AG04450 (cell line): ENCODE data around the gene DMBX1. TPM values are rescaled to one million over a fixed set of nuclear protein-coding genes. Genes with fewer than 3 reads are reported as not detected.

Experiments
- CTCF ChIA-PET: fragments of 300-600, 350-600 bp; formaldehyde crosslinking; extraction: SDS; loops from one replicate; lab custom pipeline; 2022; ENCODE audit warnings: antibody characterized with exemption, inconsistent platforms; lab: Charles Lee
- POLR2A ChIA-PET: fragments of 350-600 bp; formaldehyde crosslinking; extraction: SDS; loops from one replicate; lab custom pipeline; 2021; ENCODE audit warnings: antibody characterized with exemption, inconsistent platforms; lab: Yijun Ruan, JAX
- DNase-seq: peaks from one replicate; pipeline ENCODE4 v3.0.0-alpha.2; 2011; ENCODE audit warnings: low read depth, low spot score
- H3K27ac ChIP-seq: one replicate; pipeline ENCODE4 v1.5.1; 2012; ENCODE audit warnings: low read depth, low read length, control low read depth
- H3K27me3 ChIP-seq: one replicate; pipeline ENCODE4 v1.6.0; 2012; ENCODE audit warnings: low read length; ENCODE audit not compliant: control insufficient read depth, insufficient read depth
- H3K4me3 ChIP-seq: 2 replicates; pipeline ENCODE4 v1.5.1; 2011; ENCODE audit warnings: mild to moderate bottlenecking, low read depth, low read length, control low read depth
- H3K9me3 ChIP-seq: 2 replicates; pipeline ENCODE4 v1.5.1; 2012; ENCODE audit warnings: low read length; ENCODE audit not compliant: control insufficient read depth, insufficient read depth
- polyA plus RNA-seq: library from polyadenylated mRNA; depleted of rRNA; stranded (reverse); fragments of >200 nt; gene quantifications from 2 replicates; pipeline ENCODE4 v1.2.3, GENCODE V29; 2011
- TF ChIP-seq, protein P1 (sequence below): IDR thresholded peaks from 2 replicates; pipeline ENCODE4 v1.5.1; 2011; ENCODE audit warnings: low read depth, low read length, control low read depth, inconsistent platforms

DMBX1 gene
- polyA plus RNA-seq, 1 experiment = not detected

DNA sequence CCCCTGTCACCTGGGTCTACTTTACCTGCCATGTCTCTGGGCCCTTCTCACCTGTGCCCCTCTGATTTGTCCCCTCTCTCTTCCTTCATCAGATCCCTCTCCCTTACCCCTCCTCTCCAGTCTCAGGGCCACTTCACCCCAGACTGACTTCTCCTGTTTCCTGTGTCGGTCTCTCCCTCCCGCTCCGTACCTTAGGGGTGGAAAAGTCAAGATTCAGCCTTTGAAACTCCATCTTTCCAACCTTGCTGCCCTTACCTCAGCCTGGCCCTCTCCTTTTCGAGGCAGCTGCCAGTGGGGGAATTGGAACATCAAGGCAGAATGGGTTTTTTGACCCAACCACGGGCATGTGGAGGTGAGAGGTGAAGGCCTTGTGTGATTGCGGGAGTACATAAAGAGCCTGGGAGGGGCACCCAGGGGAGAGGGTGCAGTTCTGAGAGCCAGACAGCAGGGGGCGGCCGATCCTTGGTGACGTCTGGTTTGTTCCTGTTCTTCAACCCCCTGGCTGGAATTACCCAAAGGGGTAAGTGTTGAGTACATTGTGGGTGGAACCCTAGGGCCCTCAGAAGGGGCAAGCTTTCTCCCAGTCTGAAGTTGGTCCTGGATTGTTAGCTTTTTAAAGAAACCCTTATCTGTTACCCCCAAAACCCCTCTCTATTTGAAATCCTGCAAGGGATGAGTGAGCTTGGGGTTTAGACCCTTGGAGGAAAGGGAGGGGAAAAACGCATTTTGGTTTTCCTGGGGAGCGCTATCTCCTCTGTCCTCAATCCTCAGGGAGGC lies 12.3 kb upstream of the DMBX1 start:
- H3K9me3 ChIP-seq = no peaks in the 10 kb centered on the region; the same call in 1 of the 2 replicates
- no peak overlapping the region for H3K4me3 ChIP-seq
- H3K27ac ChIP-seq = no peak overlapping the region
- ChIA-PET CTCF (interaction anchor here (0.6 to 3.3 kb wide), 20 partner anchors 10 to 248 kb away, joined by 3 to 111 read pairs (median 4); a partner anchor contains a TSS), POLR2A (no interaction called here)
- H3K27me3 ChIP-seq = peaks cover 82% of the 10 kb centered on the region
- TF ChIP-seq, protein P1, sequence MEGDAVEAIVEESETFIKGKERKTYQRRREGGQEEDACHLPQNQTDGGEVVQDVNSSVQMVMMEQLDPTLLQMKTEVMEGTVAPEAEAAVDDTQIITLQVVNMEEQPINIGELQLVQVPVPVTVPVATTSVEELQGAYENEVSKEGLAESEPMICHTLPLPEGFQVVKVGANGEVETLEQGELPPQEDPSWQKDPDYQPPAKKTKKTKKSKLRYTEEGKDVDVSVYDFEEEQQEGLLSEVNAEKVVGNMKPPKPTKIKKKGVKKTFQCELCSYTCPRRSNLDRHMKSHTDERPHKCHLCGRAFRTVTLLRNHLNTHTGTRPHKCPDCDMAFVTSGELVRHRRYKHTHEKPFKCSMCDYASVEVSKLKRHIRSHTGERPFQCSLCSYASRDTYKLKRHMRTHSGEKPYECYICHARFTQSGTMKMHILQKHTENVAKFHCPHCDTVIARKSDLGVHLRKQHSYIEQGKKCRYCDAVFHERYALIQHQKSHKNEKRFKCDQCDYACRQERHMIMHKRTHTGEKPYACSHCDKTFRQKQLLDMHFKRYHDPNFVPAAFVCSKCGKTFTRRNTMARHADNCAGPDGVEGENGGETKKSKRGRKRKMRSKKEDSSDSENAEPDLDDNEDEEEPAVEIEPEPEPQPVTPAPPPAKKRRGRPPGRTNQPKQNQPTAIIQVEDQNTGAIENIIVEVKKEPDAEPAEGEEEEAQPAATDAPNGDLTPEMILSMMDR = peak; percentile 90
- DNase-seq = peak; percentile 24

DNA sequence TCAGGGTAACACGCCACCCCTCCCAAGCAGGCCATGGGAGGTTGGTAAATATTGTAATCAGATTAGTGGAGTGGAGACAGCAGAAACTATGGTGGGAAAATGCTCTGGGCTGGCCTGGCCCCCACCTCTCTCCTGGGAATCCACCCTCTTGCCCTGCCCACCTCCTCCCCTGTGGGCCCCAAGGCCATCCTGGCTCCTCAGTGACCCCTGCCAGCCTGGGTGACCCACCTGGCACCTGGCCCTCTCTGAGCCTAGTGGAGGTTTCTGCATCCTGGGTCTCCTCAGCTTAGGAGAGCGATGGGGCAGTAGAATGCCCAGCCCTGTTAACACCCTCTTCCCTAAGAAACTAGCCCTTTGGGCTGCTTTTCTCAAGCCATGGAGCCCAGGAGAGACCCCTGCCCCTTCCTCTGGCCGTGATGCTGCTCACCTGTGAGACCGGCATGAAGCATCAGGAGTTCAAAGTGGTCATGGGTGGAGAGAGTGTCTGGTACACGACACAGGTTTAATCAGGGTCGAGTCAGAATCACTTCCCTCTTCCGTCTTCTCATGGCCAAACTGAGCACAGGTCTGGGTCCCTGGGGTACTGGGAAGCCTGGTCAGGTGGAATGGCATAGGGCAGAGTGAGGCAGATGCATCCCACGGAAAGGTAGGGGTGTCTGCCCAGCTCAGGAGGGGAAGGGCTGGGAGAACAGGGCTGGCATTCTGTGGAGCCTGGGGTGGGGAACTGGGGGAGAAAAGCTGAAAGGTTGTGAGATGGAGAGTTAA lies 10.7 kb upstream of the DMBX1 start:
- Histone ChIP-seq H3K4me3 (no peak overlapping the region), H3K27me3 (peaks cover 83% of the 10 kb centered on the region), H3K9me3 (no peaks in the 10 kb centered on the region; the same call in 1 of the 2 replicates), H3K27ac (no peak overlapping the region)
- no peak for DNase-seq
- POLR2A ChIA-PET = no interaction called here
- TF ChIP-seq, protein P1 = no peak
- CTCF ChIA-PET = interaction anchor here (0.7 to 5.6 kb wide), 10 partner anchors 9 to 246 kb away, joined by 3 to 111 read pairs (median 4); a partner anchor contains a TSS

GRCh38 chr1:46479744-46480350 lies 9.8 kb upstream of the DMBX1 start:
- H3K27me3 ChIP-seq = peaks cover 82% of the 10 kb centered on the region
- no peaks in the 10 kb centered on the region; the same call in 1 of the 2 replicates for H3K9me3 ChIP-seq
- TF ChIP-seq, protein P1 = no peak
- CTCF ChIA-PET = interaction anchor here (0.8 to 5.6 kb wide), 9 partner anchors 12 to 245 kb away, joined by 3 to 51 read pairs (median 4); a partner anchor contains a TSS
- POLR2A ChIA-PET = no interaction called here
- H3K27ac ChIP-seq = no peak overlapping the region
- no peak overlapping the region for H3K4me3 ChIP-seq
- DNase-seq = no peak

DNA sequence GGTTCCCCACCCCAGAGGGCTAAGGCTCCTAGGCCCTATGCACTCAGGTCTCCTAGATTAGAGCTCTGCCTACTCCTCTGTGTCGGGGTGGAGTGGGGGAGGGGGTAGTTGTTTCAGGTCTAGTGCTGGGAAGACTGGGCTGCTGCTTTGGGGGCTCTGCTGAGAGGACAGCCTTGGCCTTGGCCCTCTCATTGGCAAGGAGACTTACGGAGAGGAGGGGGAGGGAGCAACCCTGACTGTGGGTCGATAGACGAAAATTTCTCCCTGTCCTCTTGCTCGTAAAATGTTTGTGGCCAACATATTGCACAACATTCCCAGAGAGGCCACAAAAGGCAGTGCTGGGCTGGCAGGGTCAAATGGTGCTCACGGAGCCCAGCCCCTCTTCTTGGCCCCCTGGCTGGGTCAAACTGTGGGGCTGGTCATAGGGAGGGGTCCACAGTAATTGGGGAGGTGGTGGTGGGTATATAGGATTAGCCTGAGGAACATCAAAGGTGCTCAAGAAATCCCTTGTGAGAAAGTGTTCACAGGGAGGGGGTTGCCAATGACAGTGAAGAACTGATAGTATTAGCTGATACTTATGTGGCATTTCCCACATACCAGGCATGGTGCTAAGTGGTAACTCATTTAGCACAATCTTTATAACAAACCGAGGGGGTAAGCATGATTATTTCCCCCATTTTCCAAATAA lies 8.5 kb upstream of the DMBX1 start:
- Histone ChIP-seq H3K27ac (no peak overlapping the region), H3K9me3 (no peaks in the 10 kb centered on the region; the same call in 1 of the 2 replicates), H3K27me3 (peaks cover 81% of the 10 kb centered on the region), H3K4me3 (no peak overlapping the region)
- TF ChIP-seq, protein P1 = no peak
- no peak for DNase-seq
- ChIA-PET CTCF (interaction anchor here (0.8 to 5.6 kb wide), 7 partner anchors 11 to 242 kb away, joined by 3 to 51 read pairs (median 4); a partner anchor contains a TSS), POLR2A (no interaction called here)
